H1 (cell line): Measurements from ENCODE around the gene ROR1. TPM values are rescaled to one million over a fixed set of nuclear protein-coding genes. Genes with fewer than 3 reads are reported as not detected.

ENCODE experiments used
- CTCF ChIA-PET: fragments of 300-600 bp; sonication (Branson Sonifier 250); formaldehyde crosslinking; loops from one replicate; lab custom pipeline; 2021; ENCODE audit not compliant: partially characterized antibody; lab: Charles Lee
- POLR2A ChIA-PET: fragments of 300-600 bp; sonication (Branson Sonifier 250); formaldehyde crosslinking; loops from one replicate; lab custom pipeline; 2021; ENCODE audit warnings: inconsistent platforms; ENCODE audit not compliant: partially characterized antibody; lab: Charles Lee
- DNase-seq, 2 experiments: peaks; one replicate each; pipeline versions ENCODE4 v3.0.0 to v3.0.0-alpha.2; 2010 to 2022; ENCODE audit warnings: low spot score in 2 of 2, low read depth in 1 of 2, mixed read lengths in 1 of 2
- FAIRE-seq: peaks from 2 replicates; lab custom pipeline; 2011; peaks lifted over from hg19 to GRCh38; lab: Jason Lieb, UNC
- H2AFZ ChIP-seq: 2 replicates; pipeline ENCODE4 v1.8.1; 2012; ENCODE audit warnings: low read length, inconsistent platforms
- H2AK5ac ChIP-seq: 2 replicates; pipeline ENCODE4 v1.6.1; 2013; ENCODE audit warnings: low read depth, low read length
- H2BK120ac ChIP-seq: replicated peaks from 2 replicates; pipeline ENCODE3; 2013; ENCODE audit warnings: low read depth, low read length, inconsistent platforms
- H2BK12ac ChIP-seq: 2 replicates; pipeline ENCODE4 v1.6.1; 2013; ENCODE audit warnings: low read depth, low read length
- H2BK15ac ChIP-seq: 2 replicates; pipeline ENCODE4 v1.6.1; 2013; ENCODE audit warnings: low read length
- H2BK20ac ChIP-seq: 2 replicates; pipeline ENCODE4 v1.6.1; 2013; ENCODE audit warnings: low read length
- H2BK5ac ChIP-seq: 2 replicates; pipeline ENCODE4 v1.6.1; 2013; ENCODE audit warnings: low read depth, low read length
- H3K14ac ChIP-seq: 2 replicates; pipeline ENCODE4 v1.6.1; 2013; ENCODE audit warnings: inconsistent platforms; ENCODE audit not compliant: insufficient read length
- H3K18ac ChIP-seq: 2 replicates; pipeline ENCODE4 v1.6.1; 2013; ENCODE audit warnings: low read length; ENCODE audit errors: extremely low read depth
- H3K23ac ChIP-seq: 2 replicates; pipeline ENCODE4 v1.6.1; 2013; ENCODE audit warnings: inconsistent platforms; ENCODE audit not compliant: insufficient read length
- H3K23me2 ChIP-seq: 2 replicates; pipeline ENCODE4 v1.6.1; 2013; ENCODE audit warnings: low read depth, low read length
- H3K27ac ChIP-seq: 2 replicates; pipeline ENCODE4 v1.6.1; 2011; ENCODE audit warnings: low read depth, low read length, inconsistent platforms
- H3K27me3 ChIP-seq, 4 experiments: replicated peaks in 1 of 4; 1 replicate in 1 of 4; 2 replicates in 3 of 4; pipeline versions ENCODE4 v1.6.1 to v1.8.1; 2011 to 2013; ENCODE audit warnings: low read length in 3 of 4, mild to moderate bottlenecking in 3 of 4, inconsistent platforms in 2 of 4, mixed read lengths in 2 of 4, moderate library complexity in 1 of 4; ENCODE audit not compliant: control insufficient read depth in 3 of 4, insufficient read depth in 3 of 4; ENCODE audit errors: extremely low read depth in 1 of 4
- H3K36me3 ChIP-seq, 4 experiments: 2 replicates each; pipeline versions ENCODE4 v1.6.1 to v1.8.1; 2011 to 2013; ENCODE audit warnings: mild to moderate bottlenecking in 4 of 4, low read length in 3 of 4, moderate library complexity in 2 of 4, control low read depth in 1 of 4, inconsistent platforms in 1 of 4; ENCODE audit not compliant: insufficient read depth in 4 of 4, control insufficient read depth in 2 of 4
- H3K4ac ChIP-seq: replicated peaks from 2 replicates; pipeline ENCODE3; 2013; ENCODE audit warnings: low read length, low read depth, mixed read lengths, inconsistent platforms; ENCODE audit not compliant: insufficient read length
- H3K4me1 ChIP-seq, 4 experiments: replicated peaks in 1 of 4; 1 replicate in 1 of 4; 2 replicates in 3 of 4; pipeline versions ENCODE4 v1.6.1 to v1.8.1; 2011 to 2013; ENCODE audit warnings: low read length in 3 of 4, inconsistent platforms in 2 of 4, mixed read lengths in 1 of 4; ENCODE audit not compliant: insufficient read depth in 4 of 4, control insufficient read depth in 3 of 4
- H3K4me2 ChIP-seq, 2 experiments: 2 replicates each; pipeline versions ENCODE4 v1.6.1 to v1.8.1; 2011 to 2013; ENCODE audit warnings: low read depth in 2 of 2, low read length in 2 of 2, control low read depth in 1 of 2, inconsistent platforms in 1 of 2, mild to moderate bottlenecking in 1 of 2; ENCODE audit not compliant: insufficient read depth in 1 of 2
- H3K4me3 ChIP-seq, 4 experiments: fragments of 200-600, 300-600 bp in 1 of 4; sonication (generic), shearing (Covaris generic), sonication (Bioruptor Twin) in 1 of 4; 2 replicates each; pipeline versions ENCODE4 v1.5.1 to v1.8.1; 2011 to 2016; ENCODE audit warnings: low read length in 4 of 4, low read depth in 3 of 4, control low read depth in 2 of 4, inconsistent platforms in 2 of 4, mild to moderate bottlenecking in 2 of 4, mixed read lengths in 1 of 4, moderate library complexity in 1 of 4; ENCODE audit not compliant: insufficient read depth in 2 of 4; ENCODE audit errors: extremely low read depth in 1 of 4
- H3K56ac ChIP-seq: replicated peaks from 2 replicates; pipeline ENCODE3; 2013; ENCODE audit warnings: low read depth, mild to moderate bottlenecking, mixed read lengths, low read length, inconsistent platforms; ENCODE audit not compliant: insufficient read length
- H3K79me1 ChIP-seq: 2 replicates; pipeline ENCODE4 v1.6.1; 2013; ENCODE audit warnings: low read depth, low read length, control low read depth
- H3K79me2 ChIP-seq, 2 experiments: 2 replicates each; pipeline versions ENCODE4 v1.6.1 to v1.8.1; 2012 to 2013; ENCODE audit warnings: low read length in 2 of 2, mild to moderate bottlenecking in 2 of 2, inconsistent platforms in 1 of 2; ENCODE audit not compliant: insufficient read depth in 2 of 2, control insufficient read depth in 1 of 2
- H3K9ac ChIP-seq, 4 experiments: replicated peaks in 1 of 4; 1 replicate in 1 of 4; 2 replicates in 3 of 4; pipeline versions ENCODE4 v1.6.1 to v1.8.1; 2011 to 2013; ENCODE audit warnings: low read depth in 3 of 4, low read length in 3 of 4, control low read depth in 2 of 4, mild to moderate bottlenecking in 2 of 4, moderate library complexity in 2 of 4, inconsistent platforms in 1 of 4; ENCODE audit errors: extremely low read depth in 1 of 4
- H3K9me3 ChIP-seq, 2 experiments: 2 replicates each; pipeline versions ENCODE4 v1.6.1 to v1.8.1; 2012 to 2013; ENCODE audit warnings: mild to moderate bottlenecking in 2 of 2, moderate library complexity in 2 of 2, control low read depth in 1 of 2, inconsistent platforms in 1 of 2, low read depth in 1 of 2, low read length in 1 of 2, mixed read lengths in 1 of 2; ENCODE audit not compliant: insufficient read depth in 2 of 2
- H4K20me1 ChIP-seq, 2 experiments: replicated peaks in 1 of 2; 2 replicates each; pipeline versions ENCODE3 to v1.8.1; 2011 to 2013; ENCODE audit warnings: inconsistent platforms in 2 of 2, low read length in 2 of 2, mild to moderate bottlenecking in 1 of 2; ENCODE audit not compliant: insufficient read depth in 2 of 2, control insufficient read depth in 1 of 2
- H4K5ac ChIP-seq: 2 replicates; pipeline ENCODE4 v1.6.1; 2013; ENCODE audit warnings: low read length, low read depth, mixed read lengths, inconsistent platforms; ENCODE audit not compliant: insufficient read length
- H4K8ac ChIP-seq: 2 replicates; pipeline ENCODE4 v1.8.0; 2013; ENCODE audit warnings: mild to moderate bottlenecking, moderate library complexity, low read length, inconsistent platforms; ENCODE audit not compliant: insufficient read depth; ENCODE audit errors: extremely low read depth
- H4K91ac ChIP-seq: replicated peaks from 2 replicates; pipeline ENCODE3; 2013; ENCODE audit warnings: low read length, mixed read lengths, inconsistent platforms; ENCODE audit not compliant: insufficient read length
- ASH2L ChIP-seq: fragments of 200-600, 300-600 bp; sonication (generic); IDR thresholded peaks from one replicate; pipeline ENCODE4 v1.7.1; 2017; ENCODE audit warnings: low read length
- WGBS, 2 experiments: shearing (Covaris generic) in 1 of 2; methylation state at CpG; one replicate each; pipeline versions ENCODE4 v1.1.6 to v1.1.7; 2013 to 2015; ENCODE audit warnings: low lambda C conversion rate in 2 of 2, mixed read lengths in 2 of 2, inconsistent platforms in 1 of 2, low coverage in 1 of 2, missing lambda C conversion rate in 1 of 2; ENCODE audit not compliant: insufficient replicate concordance in 2 of 2, insufficient coverage in 1 of 2, insufficient read length in 1 of 2; ENCODE audit errors: extremely low coverage in 1 of 2, missing lambda C conversion rate in 1 of 2; 5-methylcytosine and 5-hydroxymethylcytosine counted together
- polyA plus RNA-seq, 7 experiments: library from polyadenylated mRNA; depleted of rRNA in 3 of 7; stranded (reverse) in 5 of 7; unstranded in 2 of 7; fragments of >200 nt in 5 of 7; fragments of 200-250 nt in 2 of 7; gene quantifications; 1 replicate in 5 of 7; 2 replicates in 1 of 7; 4 replicates in 1 of 7; pipeline versions ENCODE4 v1.2.1 to v1.2.3, GENCODE V29; 2011 to 2013; ENCODE audit warnings: missing spikeins in 2 of 7, mixed read lengths in 2 of 7
- total RNA-seq: library from RNA; stranded (reverse); fragmentation: NEBNext Ultra II Directional; extraction: Animal tissue kit (Norgen Biotek cat#: 25700); gene quantifications from 2 replicates; pipeline ENCODE4 v1.2.1, GENCODE V29; 2021

The ROR1 gene
- total and polyA plus RNA-seq, 2 of the 8 experiments (the other 6 are each of a cell fraction or from before 2014, with no cell fraction given) = 33.6 to 73.6 TPM

- CTCF ChIA-PET = interaction anchor here (0.6 to 6.9 kb wide), 57 partner anchors 11 to 323 kb away, joined by 3 to 74 read pairs (median 4); no protein-coding TSS in a partner anchor
- Histone ChIP-seq H3K27me3 (no peaks in the 10 kb centered on the region), H3K36me3 (no peaks in the 10 kb centered on the region), H3K14ac (no peak overlapping the region), H3K79me2 (peaks cover 0 to 99% of the 10 kb centered on the region in 2 experiments; a peak in 3 of 4 replicates), H2AFZ (no peak overlapping the region), H3K4ac (no peak overlapping the region), H2BK120ac (no peak overlapping the region), H4K8ac (no peak overlapping the region), H3K4me2 (no peak overlapping the region), H4K5ac (no peak overlapping the region), H2BK12ac (no peak overlapping the region), H3K9ac (no peak overlapping the region), H2BK20ac (no peak overlapping the region), H3K56ac (no peak overlapping the region), H2BK5ac (no peak overlapping the region), H3K27ac (no peak overlapping the region), H4K20me1 (peaks cover 3 to 4% of the 10 kb centered on the region in 2 experiments), H4K91ac (no peak overlapping the region), H3K79me1 (peaks cover 18% of the 10 kb centered on the region), H3K9me3 (no peaks in the 10 kb centered on the region), H3K4me3 (no peak overlapping the region), H3K23me2 (no peaks in the 10 kb centered on the region), H3K23ac (no peak overlapping the region), H2BK15ac (no peak overlapping the region), H3K4me1 (peaks cover 8 to 39% (median 24%) of the 10 kb centered on the region in 4 experiments; a peak in 6 of 7 replicates), H3K18ac (no peak overlapping the region), H2AK5ac (peak overlapping the region; percentile 67; the same call in 1 of the 2 replicates)
- 87% methylated on average over 10 of the region's 10 CpGs; no CpG with 5 or more reads in 1 of the 2 experiments for WGBS, 2 experiments
- TF ChIP-seq ASH2L = no peak
- POLR2A ChIA-PET = interaction anchor here (1.1 kb wide), 1 partner anchor 227 kb away, joined by 4 read pairs; no protein-coding TSS in a partner anchor
- no peak for FAIRE-seq
- DNase-seq = no peak
These were observed 144.7 kb downstream of the ROR1 start for GRCh38 chr1:63918418-63918945.
